CD4-positive, alpha-beta T cell (primary cell): ENCODE results near the gene PRSS35. TPM values are rescaled to one million over a fixed set of nuclear protein-coding genes. Genes with fewer than 3 reads are reported as not detected.
"Not testable (repeated sequence)": the region's sequence is repeated elsewhere in the genome, so short reads cannot be mapped to it uniquely, and the experiment has no call there.

Experiments used
- ATAC-seq: fragments of 200-7000 bp; cut with Tn5 transposase; one replicate; pipeline ENCODE4 v1.10.0; 2022; ENCODE audit warnings: mild to moderate bottlenecking; ENCODE audit not compliant: poor library complexity
- CTCF ChIA-PET: fragments of 350-600 bp; sonication (Branson Sonifier 250); formaldehyde crosslinking; loops from one replicate; lab custom pipeline; 2021; ENCODE audit warnings: antibody characterized with exemption, inconsistent platforms; lab: Charles Lee
- POLR2A ChIA-PET: fragments of 350-600 bp; sonication (Branson Sonifier 250); formaldehyde crosslinking; loops from one replicate; lab custom pipeline; 2021; ENCODE audit warnings: antibody characterized with exemption, inconsistent platforms; lab: Charles Lee
- DNase-seq, 14 experiments: peaks; one replicate each; pipeline ENCODE4 v3.0.0-alpha.2; 2013 to 2020; ENCODE audit warnings: mixed read lengths in 2 of 14
- H3K27ac ChIP-seq, 2 donors: one replicate each; pipeline versions ENCODE4 v1.5.1 to v1.7.0; 2013; ENCODE audit warnings: low read length in 2 of 2, low read depth in 1 of 2, mild to moderate bottlenecking in 1 of 2
- H3K27me3 ChIP-seq, 2 experiments: 1 replicate in 1 of 2; 2 replicates in 1 of 2; pipeline versions ENCODE4 v1.6.1 to v1.7.0; 2013; ENCODE audit warnings: low read length in 2 of 2, control low read depth in 1 of 2, mild to moderate bottlenecking in 1 of 2, moderate library complexity in 1 of 2; ENCODE audit not compliant: insufficient read depth in 2 of 2, control insufficient read depth in 1 of 2
- H3K36me3 ChIP-seq: one replicate; pipeline ENCODE4 v1.6.1; 2013; ENCODE audit warnings: low read length, control low read depth; ENCODE audit not compliant: insufficient read depth
- H3K4me1 ChIP-seq: one replicate; pipeline ENCODE4 v1.6.1; 2013; ENCODE audit warnings: low read length, control low read depth; ENCODE audit not compliant: insufficient read depth
- H3K4me3 ChIP-seq: one replicate; pipeline ENCODE4 v1.5.1; 2013; ENCODE audit warnings: mild to moderate bottlenecking, low read length, moderate library complexity
- H3K9me3 ChIP-seq, 2 experiments: 1 replicate in 1 of 2; 2 replicates in 1 of 2; pipeline versions ENCODE4 v1.6.1 to v1.7.0; 2013; ENCODE audit warnings: low read length in 2 of 2, mild to moderate bottlenecking in 2 of 2, control low read depth in 1 of 2, moderate library complexity in 1 of 2; ENCODE audit not compliant: control insufficient read depth in 1 of 2, insufficient read depth in 1 of 2
- H3K27ac Mint-ChIP-seq: one replicate; pipeline ENCODE4 v1.8.0; 2020; ENCODE audit warnings: mixed read lengths
- H3K27me3 Mint-ChIP-seq: one replicate; pipeline ENCODE4 v1.8.0; 2021; ENCODE audit warnings: mixed read lengths
- H3K36me3 Mint-ChIP-seq: one replicate; pipeline ENCODE4 v1.8.0; 2021; ENCODE audit warnings: low read depth, mixed read lengths
- H3K4me1 Mint-ChIP-seq: one replicate; pipeline ENCODE4 v1.8.0; 2021; ENCODE audit warnings: low read depth, mixed read lengths
- H3K4me3 Mint-ChIP-seq: one replicate; pipeline ENCODE4 v1.8.0; 2020; ENCODE audit warnings: mild to moderate bottlenecking, mixed read lengths
- H3K9me3 Mint-ChIP-seq: one replicate; pipeline ENCODE4 v1.8.0; 2020; ENCODE audit warnings: mixed read lengths
- intact Hi-C, 2 experiments: fragments of 100-400 bp; cut with DNase I in 1 of 2; cut with micrococcal nuclease in 1 of 2; formaldehyde crosslinking; loops; one replicate each; pipeline versions ENCODE4 v1.15.1 to v1.9.0; 2023 to 2025; cut with DNase I, micrococcal nuclease
- total RNA-seq, 174 experiments: library from RNA in 2 of 174; stranded (reverse) in 2 of 174; gene quantifications; one replicate each; pipeline ENCODE4 v1.2.3 and lab custom pipeline; 2021 to 2026
- TF ChIP-seq, protein P1 (sequence below): fragments of 200-600 bp; IDR thresholded peaks from one replicate; pipeline ENCODE4 v1.8.0; 2022; ENCODE audit warnings: antibody characterized with exemption, mild to moderate bottlenecking

The PRSS35 gene
- total RNA-seq, 2 experiments from 2014 or later, result not detected

DNA sequence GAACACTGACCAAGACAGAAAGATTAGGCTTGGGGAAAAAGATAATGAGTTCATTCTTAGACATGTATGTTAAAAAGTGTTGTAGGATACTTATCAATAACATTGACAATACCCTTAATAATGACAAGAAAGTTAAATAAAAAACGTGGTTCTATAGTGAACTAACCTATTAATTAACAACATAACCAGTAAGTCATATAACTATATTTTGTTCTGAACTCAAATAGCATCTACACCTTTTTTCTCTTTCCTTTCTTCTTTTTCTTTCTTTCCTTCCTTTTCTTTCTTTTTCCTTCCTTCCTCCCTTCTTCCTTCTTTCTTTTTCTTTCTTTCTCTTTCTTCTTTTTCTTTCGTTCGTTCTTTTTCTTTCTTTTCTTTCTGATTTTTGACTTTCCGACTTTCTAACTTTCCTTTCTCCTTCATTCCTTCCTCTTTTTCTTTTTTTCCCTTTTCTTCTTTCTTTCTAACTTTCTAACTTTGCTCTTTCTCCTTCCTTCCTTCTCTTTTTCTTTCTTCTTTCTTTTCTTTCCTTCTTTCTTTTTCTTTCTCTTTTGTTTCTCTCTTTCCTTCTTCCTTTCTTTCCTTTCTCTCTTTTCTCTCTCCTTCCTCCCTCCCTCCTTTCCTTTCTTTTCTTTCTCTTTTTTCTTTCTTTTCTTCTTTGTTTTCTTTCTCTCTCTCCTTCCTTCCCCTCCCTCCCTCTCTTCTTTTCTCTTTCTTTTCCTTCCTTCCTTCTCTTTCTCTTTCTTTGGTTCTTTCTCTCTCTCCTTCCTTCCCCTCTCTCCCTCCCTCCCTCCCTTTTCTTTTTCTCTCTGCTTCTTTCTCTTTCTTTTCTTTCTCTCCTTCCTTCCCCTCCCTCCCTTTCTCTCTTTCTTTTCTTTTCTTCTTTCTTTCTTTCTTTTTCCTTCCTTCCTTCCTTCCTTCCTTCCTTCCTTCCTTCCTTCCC lies 24.6 kb downstream of the PRSS35 start:
- ATAC-seq, result no peak
- Histone ChIP-seq H3K9me3 (no peaks in the 10 kb centered on the region), H3K27me3 (no peaks in the 10 kb centered on the region), H3K27ac (no peak overlapping the region), H3K36me3 (no peaks in the 10 kb centered on the region), H3K4me1 (no peaks in the 10 kb centered on the region), H3K4me3 (no peak overlapping the region)
- TF ChIP-seq, protein P1, sequence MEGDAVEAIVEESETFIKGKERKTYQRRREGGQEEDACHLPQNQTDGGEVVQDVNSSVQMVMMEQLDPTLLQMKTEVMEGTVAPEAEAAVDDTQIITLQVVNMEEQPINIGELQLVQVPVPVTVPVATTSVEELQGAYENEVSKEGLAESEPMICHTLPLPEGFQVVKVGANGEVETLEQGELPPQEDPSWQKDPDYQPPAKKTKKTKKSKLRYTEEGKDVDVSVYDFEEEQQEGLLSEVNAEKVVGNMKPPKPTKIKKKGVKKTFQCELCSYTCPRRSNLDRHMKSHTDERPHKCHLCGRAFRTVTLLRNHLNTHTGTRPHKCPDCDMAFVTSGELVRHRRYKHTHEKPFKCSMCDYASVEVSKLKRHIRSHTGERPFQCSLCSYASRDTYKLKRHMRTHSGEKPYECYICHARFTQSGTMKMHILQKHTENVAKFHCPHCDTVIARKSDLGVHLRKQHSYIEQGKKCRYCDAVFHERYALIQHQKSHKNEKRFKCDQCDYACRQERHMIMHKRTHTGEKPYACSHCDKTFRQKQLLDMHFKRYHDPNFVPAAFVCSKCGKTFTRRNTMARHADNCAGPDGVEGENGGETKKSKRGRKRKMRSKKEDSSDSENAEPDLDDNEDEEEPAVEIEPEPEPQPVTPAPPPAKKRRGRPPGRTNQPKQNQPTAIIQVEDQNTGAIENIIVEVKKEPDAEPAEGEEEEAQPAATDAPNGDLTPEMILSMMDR, result peak; percentile 38
- POLR2A ChIA-PET, result no interaction called here
- no peak for DNase-seq
- H3K4me1 Mint-ChIP-seq, result no peaks in the 10 kb centered on the region
- H3K27ac Mint-ChIP-seq, result no peak overlapping the region
- intact Hi-C loops, result no loop called here
- H3K4me3 Mint-ChIP-seq, result no peak overlapping the region
- CTCF ChIA-PET, result interaction anchor here (0.8 to 1.0 kb wide), 2 partner anchors 19 to 316 kb away, joined by 3 to 4 read pairs; no protein-coding TSS in a partner anchor
- no peaks in the 10 kb centered on the region for H3K9me3 Mint-ChIP-seq
- no peaks in the 10 kb centered on the region for H3K36me3 Mint-ChIP-seq
- H3K27me3 Mint-ChIP-seq, result no peaks in the 10 kb centered on the region

DNA sequence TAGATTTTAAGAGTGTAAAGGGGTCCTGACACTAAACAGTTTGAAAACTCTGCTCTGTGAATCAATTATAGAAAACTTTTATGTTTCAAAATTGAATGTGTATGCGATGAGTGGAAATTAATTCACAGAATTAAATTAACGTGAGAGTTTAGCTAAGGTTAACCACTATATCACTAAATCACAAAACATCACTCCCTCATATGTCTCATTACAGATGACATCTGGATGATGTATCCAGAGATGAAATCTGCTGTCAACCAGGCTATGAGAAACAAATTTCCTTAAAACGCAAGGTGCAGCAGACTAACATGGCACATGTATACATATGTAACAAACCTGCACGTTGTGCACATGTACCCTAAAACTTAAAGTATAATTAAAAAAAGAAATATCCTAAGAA lies 27.3 kb downstream of the PRSS35 start:
- Mint-ChIP-seq H3K27ac (no peak overlapping the region), H3K4me1 (no peaks in the 10 kb centered on the region), H3K36me3 (no peaks in the 10 kb centered on the region), H3K27me3 (no peaks in the 10 kb centered on the region), H3K9me3 (no peaks in the 10 kb centered on the region), H3K4me3 (no peak overlapping the region)
- no peaks in the 10 kb centered on the region for H3K36me3 ChIP-seq
- H3K27me3 ChIP-seq, result no peaks in the 10 kb centered on the region
- no peaks in the 10 kb centered on the region for H3K9me3 ChIP-seq
- no peak overlapping the region for H3K27ac ChIP-seq
- intact Hi-C loops, result no loop called here
- CTCF ChIA-PET, result no interaction called here
- TF ChIP-seq, protein P1, result no peak
- POLR2A ChIA-PET, result no interaction called here
- ATAC-seq (no peak), DNase-seq (no peak)
- H3K4me1 ChIP-seq, result no peaks in the 10 kb centered on the region
- H3K4me3 ChIP-seq, result no peak overlapping the region

DNA sequence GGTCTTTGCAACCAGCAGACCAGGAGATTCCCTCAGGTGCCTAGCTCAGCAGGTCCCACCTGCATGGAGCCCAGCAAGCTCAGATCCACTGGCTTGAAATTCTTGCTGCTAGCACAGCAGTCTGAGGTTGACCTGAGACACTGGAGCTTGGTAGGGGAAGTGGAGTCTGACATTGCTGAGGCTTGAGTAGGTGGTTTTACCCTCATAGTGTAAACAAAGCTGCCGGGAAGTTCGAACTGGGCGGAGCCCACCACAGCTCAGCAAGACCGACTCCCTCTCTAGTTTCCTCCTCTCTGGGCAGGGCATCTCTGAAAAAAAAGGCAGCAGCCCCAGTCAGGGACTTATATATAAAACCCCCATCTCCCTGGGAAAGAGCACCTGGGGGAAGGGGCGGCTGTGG lies 34.3 kb downstream of the PRSS35 start:
- Mint-ChIP-seq H3K36me3 (no peaks in the 10 kb centered on the region), H3K9me3 (peaks cover 4% of the 10 kb centered on the region), H3K4me1 (no peaks in the 10 kb centered on the region), H3K27me3 (peaks cover 5% of the 10 kb centered on the region), H3K27ac (no peak overlapping the region), H3K4me3 (no peak overlapping the region)
- intact Hi-C loops, result no loop called here
- Histone ChIP-seq H3K4me3 (no peak overlapping the region), H3K27ac (no peak overlapping the region), H3K4me1 (peaks cover 3% of the 10 kb centered on the region), H3K9me3 (no peaks in the 10 kb centered on the region), H3K36me3 (no peaks in the 10 kb centered on the region), H3K27me3 (no peaks in the 10 kb centered on the region)
- POLR2A ChIA-PET, result no interaction called here
- ATAC-seq (no peak), DNase-seq (peak in 3 of 14 experiments; percentile 4 to 40 (median 14))
- CTCF ChIA-PET, result no interaction called here
- TF ChIP-seq, protein P1, result no peak

DNA sequence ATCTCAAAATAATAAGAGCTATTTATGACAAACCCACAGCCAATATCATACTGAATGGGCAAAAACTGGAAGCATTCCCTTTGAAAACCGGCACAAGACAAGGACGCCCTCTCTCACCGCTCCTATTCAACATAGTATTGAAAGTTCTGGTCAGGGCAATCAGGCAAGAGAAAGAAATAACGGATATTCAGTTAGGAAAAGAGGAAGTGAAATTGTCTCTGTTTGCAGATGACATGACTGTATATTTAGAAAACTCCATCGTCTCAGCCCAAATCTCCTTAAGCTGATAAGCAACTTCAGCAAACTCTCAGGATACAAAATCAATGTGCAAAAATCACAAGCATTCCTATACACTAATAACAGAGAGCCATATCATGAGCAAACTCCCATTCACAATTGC lies 38.1 kb downstream of the PRSS35 start:
- H3K27ac ChIP-seq, ATAC-seq, H3K36me3 Mint-ChIP-seq, H3K36me3 ChIP-seq, H3K27me3 ChIP-seq, H3K9me3 Mint-ChIP-seq, H3K4me3 Mint-ChIP-seq, H3K27ac Mint-ChIP-seq, H3K4me3 ChIP-seq, H3K9me3 ChIP-seq, CTCF ChIA-PET, H3K4me1 Mint-ChIP-seq, intact Hi-C loops, DNase-seq, POLR2A ChIA-PET, H3K4me1 ChIP-seq: not testable (repeated sequence)
- H3K27me3 Mint-ChIP-seq, result peaks cover 10% of the 10 kb centered on the region

DNA sequence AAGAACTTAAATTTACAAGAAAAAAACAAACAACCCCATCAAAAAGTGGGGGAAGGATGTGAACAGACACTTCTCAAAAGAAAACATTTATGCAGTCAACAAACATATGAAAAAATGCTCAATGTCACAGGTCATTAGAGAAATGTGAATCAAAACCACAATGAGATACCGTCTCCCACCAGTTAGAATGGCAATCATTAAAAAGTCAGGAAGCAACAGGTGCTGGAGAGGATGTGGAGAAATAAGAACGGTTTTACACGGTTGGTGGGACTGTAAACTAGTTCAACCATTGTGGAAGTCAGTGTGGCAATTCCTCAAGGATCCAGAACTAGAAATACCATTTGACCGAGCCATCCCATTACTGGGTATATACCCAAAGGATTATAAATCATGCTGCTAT lies 39.4 kb downstream of the PRSS35 start:
- H3K27ac Mint-ChIP-seq, ATAC-seq, H3K4me1 ChIP-seq, CTCF ChIA-PET, H3K4me1 Mint-ChIP-seq, H3K36me3 Mint-ChIP-seq, H3K4me3 Mint-ChIP-seq, H3K27ac ChIP-seq, intact Hi-C loops, H3K9me3 Mint-ChIP-seq, H3K36me3 ChIP-seq, H3K4me3 ChIP-seq, DNase-seq, H3K9me3 ChIP-seq, H3K27me3 ChIP-seq, POLR2A ChIA-PET: not testable (repeated sequence)
- peaks cover 10% of the 10 kb centered on the region for H3K27me3 Mint-ChIP-seq
